Smooth muscle cell (in vitro differentiated cells): ENCODE data around the gene EPHB6. TPM values are rescaled to one million over a fixed set of nuclear protein-coding genes. Genes with fewer than 3 reads are reported as not detected.

ENCODE experiments used
- DNase-seq: peaks from one replicate; lab custom pipeline; 2025; ENCODE audit not compliant: unreplicated experiment; lab: John Stamatoyannopoulos, UW
- H2AFZ ChIP-seq: fragments of 200-600 bp; sonication (generic); 2 replicates; pipeline ENCODE4 v1.6.0; 2016; ENCODE audit warnings: antibody characterized with exemption, low read depth, mild to moderate bottlenecking
- H3F3A ChIP-seq: fragments of 200-600 bp; sonication (generic); 2 replicates; pipeline ENCODE4 v1.6.0; 2017; ENCODE audit warnings: antibody characterized with exemption, low read depth
- H3K27ac ChIP-seq: fragments of 200-600 bp; sonication (generic); 2 replicates; pipeline ENCODE4 v1.5.1; 2016; ENCODE audit warnings: low read depth, mild to moderate bottlenecking
- H3K27me3 ChIP-seq: fragments of 200-600 bp; sonication (generic); 2 replicates; pipeline ENCODE4 v1.6.1; 2016; ENCODE audit warnings: low read depth, mild to moderate bottlenecking
- H3K36me3 ChIP-seq: fragments of 200-600 bp; sonication (generic); 2 replicates; pipeline ENCODE4 v1.5.1; 2016; ENCODE audit warnings: low read depth
- H3K4me1 ChIP-seq: fragments of 200-600 bp; sonication (generic); 2 replicates; pipeline ENCODE4 v1.5.1; 2016; ENCODE audit warnings: low read depth
- H3K4me2 ChIP-seq: fragments of 200-600 bp; sonication (generic); 2 replicates; pipeline ENCODE4 v1.6.0; 2016; ENCODE audit warnings: mild to moderate bottlenecking
- H3K4me3 ChIP-seq: fragments of 200-600 bp; sonication (generic); 2 replicates; pipeline ENCODE4 v1.5.1; 2016; ENCODE audit warnings: mild to moderate bottlenecking
- H3K79me2 ChIP-seq: fragments of 200-600 bp; sonication (generic); 2 replicates; pipeline ENCODE4 v1.6.0; 2016; ENCODE audit warnings: low read depth, mild to moderate bottlenecking
- H3K9ac ChIP-seq: fragments of 200-600 bp; sonication (generic); 2 replicates; pipeline ENCODE4 v1.6.0; 2016; ENCODE audit warnings: low read depth
- H3K9me3 ChIP-seq: fragments of 200-600 bp; sonication (generic); replicated peaks from 2 replicates; pipeline ENCODE4 v1.5.1; 2016; ENCODE audit warnings: low read depth
- H4K20me1 ChIP-seq: fragments of 200-600 bp; sonication (generic); 2 replicates; pipeline ENCODE4 v1.6.0; 2016; ENCODE audit warnings: low read depth
- WGBS: methylation state at CpG from one replicate; pipeline ENCODE4 v1.1.7; 2016; ENCODE audit warnings: low lambda C conversion rate; 5-methylcytosine and 5-hydroxymethylcytosine counted together
- polyA plus RNA-seq: library from polyadenylated mRNA; unstranded; fragments of >200 nt; fragmentation: Nextera tagmentation; extraction: Ambion mirVana; gene quantifications from 2 replicates; pipeline ENCODE4 v1.2.1, GENCODE V29; 2016
- total RNA-seq: library from RNA; depleted of rRNA; stranded (reverse); fragments of >200 nt; gene quantifications from 2 replicates; pipeline ENCODE4 v1.2.3, GENCODE V29; 2014
- TF ChIP-seq, protein P1 (sequence below): fragments of 200-600 bp; sonication (generic); IDR thresholded peaks from 2 replicates; pipeline ENCODE4 v1.5.1; 2017; ENCODE audit warnings: borderline replicate concordance, mild to moderate bottlenecking, antibody characterized with exemption; ENCODE audit not compliant: insufficient read depth, poor library complexity, severe bottlenecking

Gene EPHB6
- total and polyA plus RNA-seq, 2 experiments from 2014 or later = 4.8 to 12.6 TPM

DNA sequence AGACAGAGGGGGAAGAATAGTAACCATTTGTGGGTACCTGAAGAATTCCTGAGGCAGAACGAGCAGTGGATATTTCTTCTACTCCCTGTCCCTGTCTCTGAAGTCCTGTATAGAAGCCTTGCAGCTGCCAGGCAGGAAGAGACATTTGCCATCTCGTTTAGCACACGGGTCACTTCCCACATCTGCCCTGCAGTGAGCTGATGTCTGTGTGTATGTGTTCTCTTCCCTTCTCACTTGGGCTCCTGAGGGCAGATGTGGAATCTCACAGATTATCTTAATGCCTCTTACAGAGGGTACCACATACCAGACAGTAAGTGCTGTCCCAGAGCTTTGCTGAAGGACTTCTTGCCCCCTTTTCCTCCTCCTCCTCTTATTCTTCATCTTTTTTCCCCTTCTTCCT lies 44.8 kb downstream of the EPHB6 start:
- no peak overlapping the region for H3K4me2 ChIP-seq
- peaks cover 6% of the 10 kb centered on the region for H3K27me3 ChIP-seq
- no peak for DNase-seq
- TF ChIP-seq, protein P1, sequence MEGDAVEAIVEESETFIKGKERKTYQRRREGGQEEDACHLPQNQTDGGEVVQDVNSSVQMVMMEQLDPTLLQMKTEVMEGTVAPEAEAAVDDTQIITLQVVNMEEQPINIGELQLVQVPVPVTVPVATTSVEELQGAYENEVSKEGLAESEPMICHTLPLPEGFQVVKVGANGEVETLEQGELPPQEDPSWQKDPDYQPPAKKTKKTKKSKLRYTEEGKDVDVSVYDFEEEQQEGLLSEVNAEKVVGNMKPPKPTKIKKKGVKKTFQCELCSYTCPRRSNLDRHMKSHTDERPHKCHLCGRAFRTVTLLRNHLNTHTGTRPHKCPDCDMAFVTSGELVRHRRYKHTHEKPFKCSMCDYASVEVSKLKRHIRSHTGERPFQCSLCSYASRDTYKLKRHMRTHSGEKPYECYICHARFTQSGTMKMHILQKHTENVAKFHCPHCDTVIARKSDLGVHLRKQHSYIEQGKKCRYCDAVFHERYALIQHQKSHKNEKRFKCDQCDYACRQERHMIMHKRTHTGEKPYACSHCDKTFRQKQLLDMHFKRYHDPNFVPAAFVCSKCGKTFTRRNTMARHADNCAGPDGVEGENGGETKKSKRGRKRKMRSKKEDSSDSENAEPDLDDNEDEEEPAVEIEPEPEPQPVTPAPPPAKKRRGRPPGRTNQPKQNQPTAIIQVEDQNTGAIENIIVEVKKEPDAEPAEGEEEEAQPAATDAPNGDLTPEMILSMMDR = no peak
- H3K9me3 ChIP-seq = no peaks in the 10 kb centered on the region
- H3K79me2 ChIP-seq = no peaks in the 10 kb centered on the region
- 78% methylated on average over 3 of the region's 3 CpGs for WGBS
- no peaks in the 10 kb centered on the region for H4K20me1 ChIP-seq
- H3K4me3 ChIP-seq = no peak overlapping the region
- no peak overlapping the region for H3K27ac ChIP-seq
- no peaks in the 10 kb centered on the region for H3K36me3 ChIP-seq
- no peaks in the 10 kb centered on the region for H3K4me1 ChIP-seq
- no peak overlapping the region for H2AFZ ChIP-seq
- H3F3A ChIP-seq = no peaks in the 10 kb centered on the region
- H3K9ac ChIP-seq = no peak overlapping the region

DNA sequence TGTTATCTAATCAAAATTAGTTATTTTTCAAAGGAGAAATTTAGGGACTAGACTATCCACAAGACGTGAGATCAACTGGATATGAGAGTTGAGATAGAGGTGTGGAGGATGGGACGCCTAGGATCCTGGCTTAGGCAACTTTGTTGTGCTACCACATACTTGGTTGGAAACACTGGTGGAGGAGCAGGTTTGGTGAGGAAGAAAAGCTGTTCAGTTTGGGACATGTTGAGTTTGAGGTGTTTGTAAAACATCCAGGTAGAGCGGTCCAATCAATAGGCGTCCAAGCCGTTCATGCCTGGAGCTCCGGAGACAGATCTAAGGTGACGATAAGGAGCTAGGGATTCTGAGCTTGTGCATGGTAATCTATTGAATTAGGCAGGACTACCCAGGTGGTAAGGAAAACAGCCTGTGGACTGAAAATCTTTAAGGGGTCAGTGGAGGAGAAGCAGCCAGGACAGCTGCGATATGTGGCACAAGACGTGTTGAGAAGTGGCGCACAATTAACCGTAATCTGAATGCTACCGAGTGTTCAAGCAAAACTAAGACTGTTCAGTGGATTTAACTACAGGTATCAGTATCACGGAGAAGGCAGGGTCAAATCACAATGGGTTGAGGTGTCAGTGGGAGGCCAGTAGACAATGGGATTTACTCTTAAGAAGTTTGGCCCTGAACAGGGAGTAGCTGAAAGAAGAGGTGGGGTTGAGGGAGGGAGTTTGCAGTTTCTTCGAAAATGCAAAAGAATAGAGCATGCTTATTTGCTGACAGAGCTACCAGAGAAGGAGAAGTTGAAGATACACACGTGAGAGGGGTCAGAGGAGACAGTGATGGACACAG lies 46.8 kb downstream of the EPHB6 start:
- no peaks in the 10 kb centered on the region for H4K20me1 ChIP-seq
- no peaks in the 10 kb centered on the region for H3K36me3 ChIP-seq
- DNase-seq = no peak
- H3K79me2 ChIP-seq = no peaks in the 10 kb centered on the region
- WGBS = 88% methylated on average over 15 of the region's 15 CpGs
- no peaks in the 10 kb centered on the region for H3K4me1 ChIP-seq
- H3K4me3 ChIP-seq = no peak overlapping the region
- TF ChIP-seq, protein P1 = no peak
- peaks cover 6% of the 10 kb centered on the region for H3K27me3 ChIP-seq
- H3K4me2 ChIP-seq = no peak overlapping the region
- H3K9ac ChIP-seq = no peak overlapping the region
- H3K27ac ChIP-seq = no peak overlapping the region
- no peaks in the 10 kb centered on the region for H3F3A ChIP-seq
- no peak overlapping the region for H2AFZ ChIP-seq
- peaks cover 3% of the 10 kb centered on the region for H3K9me3 ChIP-seq

DNA sequence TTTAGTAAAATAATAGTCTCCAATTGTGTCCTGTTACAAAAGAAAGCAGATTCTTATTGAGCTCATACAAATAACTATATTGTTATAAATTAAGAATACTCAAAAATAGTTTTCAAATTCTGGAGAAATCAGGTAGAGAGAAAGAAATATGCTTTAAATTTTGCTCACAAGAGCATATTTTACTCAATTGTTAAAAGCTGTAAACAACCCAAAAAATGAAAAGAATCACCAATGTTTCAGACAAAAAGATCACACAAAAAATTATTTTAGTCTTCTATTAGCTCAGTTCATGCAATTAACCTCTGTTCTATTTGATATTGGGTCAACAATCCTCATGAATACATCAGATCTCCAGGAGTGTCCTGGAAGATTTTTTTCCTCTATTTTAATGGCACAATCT lies 49.3 kb downstream of the EPHB6 start:
- Histone ChIP-seq H3K9ac (no peak overlapping the region), H3K4me2 (no peak overlapping the region), H3K79me2 (no peaks in the 10 kb centered on the region), H3K27me3 (no peaks in the 10 kb centered on the region), H3K27ac (no peak overlapping the region), H3F3A (no peaks in the 10 kb centered on the region), H3K4me3 (no peak overlapping the region), H2AFZ (no peak overlapping the region), H3K9me3 (peaks cover 3% of the 10 kb centered on the region), H4K20me1 (no peaks in the 10 kb centered on the region), H3K36me3 (no peaks in the 10 kb centered on the region), H3K4me1 (no peaks in the 10 kb centered on the region)
- TF ChIP-seq, protein P1 = no peak
- no peak for DNase-seq

DNA sequence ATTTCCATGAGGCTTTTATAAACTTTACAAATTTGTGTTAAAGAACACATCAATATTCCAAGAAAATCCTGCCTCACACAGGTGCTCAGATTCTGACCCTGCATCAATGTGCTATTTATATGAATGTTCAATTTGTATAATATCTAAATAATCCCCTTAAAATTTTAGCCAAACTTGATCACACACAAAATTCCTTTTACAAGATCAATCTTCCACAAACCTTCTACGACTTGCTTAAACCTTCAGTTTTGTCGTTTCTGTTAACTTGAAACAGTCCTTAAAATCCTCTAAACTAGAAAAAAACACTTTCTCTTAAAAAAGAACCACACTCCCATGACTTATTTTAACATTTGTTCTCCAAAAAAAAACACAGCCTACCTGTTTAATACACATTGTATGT lies 50.9 kb downstream of the EPHB6 start:
- Histone ChIP-seq H2AFZ (no peak overlapping the region), H3K79me2 (no peaks in the 10 kb centered on the region), H3K27ac (no peak overlapping the region), H3K36me3 (no peaks in the 10 kb centered on the region), H3K27me3 (no peaks in the 10 kb centered on the region), H3F3A (no peaks in the 10 kb centered on the region), H4K20me1 (no peaks in the 10 kb centered on the region), H3K9ac (no peak overlapping the region), H3K4me2 (no peak overlapping the region), H3K4me3 (no peak overlapping the region), H3K4me1 (no peaks in the 10 kb centered on the region), H3K9me3 (peaks cover 3% of the 10 kb centered on the region)
- WGBS = 79% methylated on average over 2 of the region's 2 CpGs
- DNase-seq = no peak
- TF ChIP-seq, protein P1 = no peak
